Natural killer cell treated with Interleukin-12 subunit alpha and Interleukin-12 subunit beta and Interleukin-15 and Interleukin-18, amount 100 ng/mL, for 72 hours (primary cell): Measurements from ENCODE around the gene UTP4. TPM values are rescaled to one million over a fixed set of nuclear protein-coding genes. Genes with fewer than 3 reads are reported as not detected.

Source experiments
- ATAC-seq, 2 donors: fragments of 150-1000 bp; cut with Tn5 transposase in 1 of 2; sonication (Bioruptor Pico), chemical (Tn5 transposase) in 1 of 2; 2 replicates each; pipeline ENCODE4 v1.10.0; 2021
- DNase-seq: peaks from one replicate; pipeline ENCODE4 v3.0.0; 2022; ENCODE audit warnings: low spot score
- H3K27ac Mint-ChIP-seq, 2 donors: 1 replicate in 1 of 2; 2 replicates in 1 of 2; pipeline ENCODE4 v1.8.0; 2022; ENCODE audit warnings: mixed read lengths in 2 of 2, mild to moderate bottlenecking in 1 of 2, moderate library complexity in 1 of 2
- H3K27me3 Mint-ChIP-seq, 2 donors: 1 replicate in 1 of 2; 2 replicates in 1 of 2; pipeline ENCODE4 v1.8.0; 2022; ENCODE audit warnings: mixed read lengths in 2 of 2
- H3K36me3 Mint-ChIP-seq: one replicate; pipeline ENCODE4 v1.8.0; 2022; ENCODE audit warnings: mixed read lengths
- H3K4me1 Mint-ChIP-seq, 2 donors: 1 replicate in 1 of 2; 2 replicates in 1 of 2; pipeline ENCODE4 v1.8.0; 2022; ENCODE audit warnings: low read depth in 2 of 2, mixed read lengths in 2 of 2, mild to moderate bottlenecking in 1 of 2
- H3K4me3 Mint-ChIP-seq: one replicate; pipeline ENCODE4 v1.8.0; 2022; ENCODE audit warnings: mixed read lengths
- H3K9me3 Mint-ChIP-seq: 2 replicates; pipeline ENCODE4 v1.8.0; 2022; ENCODE audit warnings: mixed read lengths
- total RNA-seq, 2 donors: library from RNA; stranded (reverse); gene quantifications; one replicate each; pipeline ENCODE4 v1.2.3, GENCODE V29; 2022

The UTP4 gene
- total RNA-seq, 2 donors from 2014 or later: 72.9 to 92.0 TPM

GRCh38 chr16:69209735-69210134, 77.3 kb downstream of the UTP4 start:
- peaks cover 9 to 12% of the 10 kb centered on the region in 2 donors for H3K4me1 Mint-ChIP-seq
- no peaks in the 10 kb centered on the region for H3K27me3 Mint-ChIP-seq
- no peak overlapping the region for H3K4me3 Mint-ChIP-seq
- H3K9me3 Mint-ChIP-seq: no peaks in the 10 kb centered on the region
- H3K36me3 Mint-ChIP-seq: no peaks in the 10 kb centered on the region
- no peak for ATAC-seq
- no peak for DNase-seq
- H3K27ac Mint-ChIP-seq: no peak overlapping the region

DNA sequence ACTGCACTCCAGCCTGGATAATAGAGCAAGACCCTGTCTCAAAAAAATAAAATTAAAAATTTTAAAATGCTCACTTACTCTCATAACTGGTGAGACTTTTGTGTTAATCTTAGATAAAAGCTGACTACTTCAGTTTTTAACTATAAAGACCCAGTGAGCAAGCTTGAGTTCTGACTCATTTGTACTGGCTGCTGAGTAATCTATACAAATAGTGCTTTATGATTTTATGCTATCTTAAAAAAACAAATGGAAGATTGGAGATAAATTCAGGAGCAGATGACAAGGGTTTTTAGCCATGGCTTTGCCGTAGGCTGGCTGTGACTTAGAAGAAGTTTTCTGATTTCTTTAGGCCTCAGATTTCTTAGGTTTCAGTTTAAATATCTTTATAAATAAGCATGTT, 85.0 kb downstream of the UTP4 start:
- Mint-ChIP-seq H3K4me3 (no peak overlapping the region), H3K4me1 (peaks cover 5 to 6% of the 10 kb centered on the region in 2 donors), H3K36me3 (no peaks in the 10 kb centered on the region), H3K27ac (no peak overlapping the region), H3K9me3 (no peaks in the 10 kb centered on the region), H3K27me3 (no peaks in the 10 kb centered on the region)
- ATAC-seq (no peak), DNase-seq (no peak)

Other genes starting within 250 kb of the UTP4 start
- gene HAS3, start 27.0 kb upstream of the UTP4 start, total RNA-seq: under 1 TPM; 0.36 to 0.98 TPM
- gene CHTF8, start 61 bp upstream of the UTP4 start, total RNA-seq: 100 to 1,000 TPM; 118 to 133 TPM
- 10 to 100 TPM; 10.7 to 26.1 TPM for gene SNTB2, start 54.5 kb downstream of the UTP4 start, total RNA-seq
- gene VPS4A, start 178.7 kb downstream of the UTP4 start, total RNA-seq: 10 to 100 TPM; 41.5 to 45.8 TPM
- gene PDF, start 197.9 kb downstream of the UTP4 start, total RNA-seq: 10 to 100 TPM; 15.6 to 26.9 TPM
- 10 to 100 TPM; 29.6 to 39.0 TPM for gene COG8, start 206.9 kb downstream of the UTP4 start, total RNA-seq
- 10 to 100 TPM; 52.3 to 82.8 TPM for gene NIP7, start 207.1 kb downstream of the UTP4 start, total RNA-seq
- gene TMED6, start 219.1 kb downstream of the UTP4 start, total RNA-seq: 1 to 10 TPM; 1.5 to 5.0 TPM